ENCODE data around the gene GSTM4. TPM values are rescaled to one million over a fixed set of nuclear protein-coding genes. Genes with fewer than 3 reads are reported as not detected.

Gene GSTM4
- total RNA-seq, 1 donor: 8.7 TPM

DNA sequence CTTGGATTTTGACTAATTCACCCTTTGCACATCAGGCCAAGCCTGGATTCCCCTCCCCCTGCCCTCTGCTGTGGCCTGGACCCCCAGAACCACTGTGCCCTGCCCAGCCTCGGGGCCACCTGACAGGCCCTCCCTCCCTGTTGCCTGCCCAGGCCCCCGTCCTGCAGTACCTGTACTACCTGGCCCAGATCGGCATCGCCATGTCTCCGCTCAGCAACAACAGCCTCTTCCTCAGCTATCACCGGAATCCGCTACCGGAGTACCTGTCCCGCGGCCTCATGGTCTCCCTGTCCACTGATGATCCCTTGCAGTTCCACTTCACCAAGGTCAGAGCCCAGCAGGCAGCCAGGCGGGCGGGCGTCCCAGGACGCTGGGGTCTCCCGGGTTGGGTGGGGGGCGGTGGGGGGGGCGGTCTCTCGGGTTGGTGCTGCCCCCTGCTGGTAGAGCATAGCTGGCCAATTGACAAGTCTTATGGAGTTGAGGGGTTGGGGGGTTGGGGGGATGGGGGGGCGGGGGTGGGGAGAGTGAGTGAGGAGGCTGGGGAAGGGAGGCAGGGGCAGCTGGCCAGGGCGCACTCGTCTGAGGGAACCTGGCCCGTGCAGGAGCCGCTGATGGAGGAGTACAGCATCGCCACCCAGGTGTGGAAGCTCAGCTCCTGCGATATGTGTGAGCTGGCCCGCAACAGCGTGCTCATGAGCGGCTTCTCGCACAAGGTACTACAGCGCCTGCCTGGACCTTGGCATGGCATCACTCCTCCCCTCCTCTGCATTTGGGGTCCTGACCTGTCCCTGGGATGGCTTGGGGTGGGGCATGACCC, 25.6 kb upstream of the GSTM4 start:
- H3K4me3 ChIP-seq (ENCODE audit: low read depth, low read length): no peak overlapping the region
- peak; percentile 19 for TF ChIP-seq CTCF (IDR thresholded peaks at IDR 0.05; ENCODE audit: insufficient read depth, low read length)
- no peak for DNase-seq (ENCODE audit: low read depth)

GRCh38 chr1:109630898-109631512, 24.9 kb upstream of the GSTM4 start:
- no peak for DNase-seq (ENCODE audit: low read depth)
- TF ChIP-seq CTCF (IDR thresholded peaks at IDR 0.05; ENCODE audit: insufficient read depth, low read length): no peak
- no peak overlapping the region for H3K4me3 ChIP-seq (ENCODE audit: low read depth, low read length)

- no peak for DNase-seq (ENCODE audit: low read depth)
- no peak for TF ChIP-seq CTCF (IDR thresholded peaks at IDR 0.05; ENCODE audit: insufficient read depth, low read length)
- H3K4me3 ChIP-seq (ENCODE audit: low read depth, low read length): no peak overlapping the region
Measured at GRCh38 chr1:109631513-109632505, 24.1 kb upstream of the GSTM4 start.

- DNase-seq (ENCODE audit: low read depth): no peak
- H3K4me3 ChIP-seq (ENCODE audit: low read depth, low read length): no peak overlapping the region
Measured at GRCh38 chr1:109632671-109633346, 23.1 kb upstream of the GSTM4 start.

GRCh38 chr1:109634292-109634691, 21.6 kb upstream of the GSTM4 start:
- no peak for TF ChIP-seq CTCF (IDR thresholded peaks at IDR 0.05; ENCODE audit: insufficient read depth, low read length)

More at GRCh38 chr1:109632671-109633346, 23.1 kb upstream of the GSTM4 start:
- no peak for TF ChIP-seq CTCF (IDR thresholded peaks at IDR 0.05; ENCODE audit: insufficient read depth, low read length)

More at GRCh38 chr1:109634292-109634691, 21.6 kb upstream of the GSTM4 start:
- no peak for DNase-seq (ENCODE audit: low read depth)
- H3K4me3 ChIP-seq (ENCODE audit: low read depth, low read length): no peak overlapping the region

All from fibroblast of the aortic adventitia (primary cell).